Measurements from ENCODE around the gene ADGRB3.
"Not testable (repeated sequence)": the region's sequence is repeated elsewhere in the genome, so short reads cannot be mapped to it uniquely, and the experiment has no call there.

ADGRB3 gene

GRCh38 chr6:69284176-69284730 is 649.2 kb downstream of the ADGRB3 start:
- no peak for DNase-seq

- no peak for DNase-seq
Measured at GRCh38 chr6:69285054-69285453, 650.0 kb downstream of the ADGRB3 start.

GRCh38 chr6:69286331-69286730 is 651.2 kb downstream of the ADGRB3 start:
- no peak for DNase-seq

GRCh38 chr6:69288198-69288597 is 653.1 kb downstream of the ADGRB3 start:
- DNase-seq: not testable (repeated sequence)

- DNase-seq: no peak
Measured at GRCh38 chr6:69289689-69290495, 654.8 kb downstream of the ADGRB3 start.

- DNase-seq: no peak
Measured at GRCh38 chr6:69293471-69293870, 658.4 kb downstream of the ADGRB3 start.

GRCh38 chr6:69294407-69294806 is 659.3 kb downstream of the ADGRB3 start:
- DNase-seq: no peak

GRCh38 chr6:69294862-69295261 is 659.8 kb downstream of the ADGRB3 start:
- no peak for DNase-seq

GRCh38 chr6:69303382-69303781 is 668.3 kb downstream of the ADGRB3 start:
- DNase-seq: no peak

- no peak for DNase-seq
Measured at GRCh38 chr6:69305456-69305855, 670.4 kb downstream of the ADGRB3 start.

- DNase-seq: no peak
Measured at GRCh38 chr6:69308584-69308983, 673.5 kb downstream of the ADGRB3 start.

- DNase-seq: no peak
Measured at GRCh38 chr6:69311888-69312287, 676.8 kb downstream of the ADGRB3 start.

GRCh38 chr6:69314001-69314400 is 678.9 kb downstream of the ADGRB3 start:
- no peak for DNase-seq

- DNase-seq: no peak
Measured at GRCh38 chr6:69314531-69314930, 679.4 kb downstream of the ADGRB3 start.

GRCh38 chr6:69331886-69332285 is 696.8 kb downstream of the ADGRB3 start:
- DNase-seq: no peak

- no peak for DNase-seq
Measured at GRCh38 chr6:69337311-69337710, 702.2 kb downstream of the ADGRB3 start.

GRCh38 chr6:69338431-69339162 is 703.5 kb downstream of the ADGRB3 start:
- DNase-seq: no peak

- peak; percentile 17 for DNase-seq
Measured at GRCh38 chr6:69339163-69339550, 704.1 kb downstream of the ADGRB3 start.

GRCh38 chr6:69340196-69340595 is 705.1 kb downstream of the ADGRB3 start:
- DNase-seq: no peak

- no peak for DNase-seq
Measured at GRCh38 chr6:69343851-69344250, 708.8 kb downstream of the ADGRB3 start.

- no peak for DNase-seq
Measured at GRCh38 chr6:69349771-69350170, 714.7 kb downstream of the ADGRB3 start.

GRCh38 chr6:69362209-69362608 is 727.1 kb downstream of the ADGRB3 start:
- no peak for DNase-seq

- DNase-seq: no peak
Measured at GRCh38 chr6:69366831-69367230, 731.7 kb downstream of the ADGRB3 start.

- no peak for DNase-seq
Measured at GRCh38 chr6:69368613-69369012, 733.5 kb downstream of the ADGRB3 start.
